GM12801 (cell line): Measurements from ENCODE around the gene OR52E4.

Source experiments
- CTCF ChIP-seq: IDR thresholded peaks from one replicate; pipeline ENCODE4 v1.5.1; 2011; ENCODE audit warnings: control low read depth; ENCODE audit not compliant: insufficient read length; ENCODE audit errors: extremely low read depth

Gene OR52E4

GRCh38 chr11:5851002-5851401 lies 29.4 kb upstream of the OR52E4 start:
- TF ChIP-seq CTCF: no peak

- no peak for TF ChIP-seq CTCF
These were observed 22.8 kb upstream of the OR52E4 start, which contains the start of gene OR52E8 for GRCh38 chr11:5857590-5857989. OR52E8 (minus strand) TSS chr11:5857690; CDS start chr11:5857690, 0 bp downstream.

- no peak for TF ChIP-seq CTCF
These were observed 14.6 kb upstream of the OR52E4 start for GRCh38 chr11:5865826-5866225.

- no peak for TF ChIP-seq CTCF
These were observed 1.9 kb upstream of the OR52E4 start for GRCh38 chr11:5878564-5878963.

GRCh38 chr11:5881756-5882155 lies 1.3 kb downstream of the OR52E4 start:
- no peak for TF ChIP-seq CTCF

GRCh38 chr11:5887172-5887571 lies 6.7 kb downstream of the OR52E4 start:
- no peak for TF ChIP-seq CTCF

GRCh38 chr11:5887661-5888060 lies 7.2 kb downstream of the OR52E4 start:
- TF ChIP-seq CTCF: no peak
